Right atrium auricular region (tissue), 2 donors: ENCODE measurements around the gene SMG6. TPM values are rescaled to one million over a fixed set of nuclear protein-coding genes. Genes with fewer than 3 reads are reported as not detected.

ENCODE experiments used
- DNase-seq: peaks from one replicate; pipeline ENCODE4 v3.0.0-alpha.2; 2019; ENCODE audit warnings: low spot score
- H3K27ac ChIP-seq, 2 donors: fragments of 200-600 bp; sonication (generic); 1 replicate in 1 of 2; 2 replicates in 1 of 2; pipeline ENCODE4 v1.5.1; 2016 to 2019
- H3K27me3 ChIP-seq, 2 donors: fragments of 200-600 bp; sonication (generic); one replicate each; pipeline versions ENCODE4 v1.5.1 to v1.6.0; 2017 to 2019
- H3K36me3 ChIP-seq: fragments of 200-600 bp; sonication (generic); one replicate; pipeline ENCODE4 v1.5.1; 2016
- H3K4me1 ChIP-seq, 2 donors: fragments of 200-600 bp; sonication (generic); one replicate each; pipeline versions ENCODE4 v1.5.1 to v1.6.0; 2017 to 2019
- H3K4me3 ChIP-seq, 2 donors: fragments of 200-600 bp; sonication (generic); 1 replicate in 1 of 2; 2 replicates in 1 of 2; pipeline ENCODE4 v1.5.1; 2017 to 2019; ENCODE audit warnings: mild to moderate bottlenecking in 1 of 2, moderate library complexity in 1 of 2
- H3K9me3 ChIP-seq, 2 donors: fragments of 200-600 bp; sonication (generic); one replicate each; pipeline ENCODE4 v1.5.1; 2019
- total RNA-seq, 2 donors: library from RNA; depleted of rRNA; stranded (reverse); fragments of >200 nt; gene quantifications; one replicate each; pipeline ENCODE4 v1.1.0, GENCODE V29; 2016
- TF ChIP-seq, protein P1 (sequence below), 2 donors: fragments of 200-600 bp; sonication (generic); IDR thresholded peaks; one replicate each; pipeline ENCODE4 v1.5.1; 2019; ENCODE audit warnings: antibody characterized with exemption in 2 of 2

Gene SMG6
- total RNA-seq, 2 donors from 2014 or later, result 18.2 to 29.3 TPM

DNA sequence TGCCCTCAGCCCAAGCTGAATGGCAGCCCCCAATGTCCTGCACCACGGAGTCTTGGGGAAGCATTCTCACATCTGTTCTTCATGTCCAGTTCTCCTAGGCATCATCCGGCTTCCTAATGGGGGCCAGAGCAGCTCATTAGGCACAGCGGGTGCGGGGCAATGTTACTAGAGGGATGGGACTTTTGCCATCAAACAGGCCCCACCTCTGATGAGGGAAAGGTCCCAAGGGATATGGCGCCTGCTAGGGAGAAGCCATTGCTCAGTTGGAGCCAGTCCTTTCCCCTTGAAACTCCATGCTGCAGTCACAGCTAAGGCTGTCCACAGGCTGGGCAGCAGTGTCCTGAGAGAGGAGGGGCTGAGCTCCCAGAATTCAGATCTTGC lies 275.4 kb downstream of the SMG6 start:
- H3K36me3 ChIP-seq, result no peaks in the 10 kb centered on the region
- TF ChIP-seq, protein P1, sequence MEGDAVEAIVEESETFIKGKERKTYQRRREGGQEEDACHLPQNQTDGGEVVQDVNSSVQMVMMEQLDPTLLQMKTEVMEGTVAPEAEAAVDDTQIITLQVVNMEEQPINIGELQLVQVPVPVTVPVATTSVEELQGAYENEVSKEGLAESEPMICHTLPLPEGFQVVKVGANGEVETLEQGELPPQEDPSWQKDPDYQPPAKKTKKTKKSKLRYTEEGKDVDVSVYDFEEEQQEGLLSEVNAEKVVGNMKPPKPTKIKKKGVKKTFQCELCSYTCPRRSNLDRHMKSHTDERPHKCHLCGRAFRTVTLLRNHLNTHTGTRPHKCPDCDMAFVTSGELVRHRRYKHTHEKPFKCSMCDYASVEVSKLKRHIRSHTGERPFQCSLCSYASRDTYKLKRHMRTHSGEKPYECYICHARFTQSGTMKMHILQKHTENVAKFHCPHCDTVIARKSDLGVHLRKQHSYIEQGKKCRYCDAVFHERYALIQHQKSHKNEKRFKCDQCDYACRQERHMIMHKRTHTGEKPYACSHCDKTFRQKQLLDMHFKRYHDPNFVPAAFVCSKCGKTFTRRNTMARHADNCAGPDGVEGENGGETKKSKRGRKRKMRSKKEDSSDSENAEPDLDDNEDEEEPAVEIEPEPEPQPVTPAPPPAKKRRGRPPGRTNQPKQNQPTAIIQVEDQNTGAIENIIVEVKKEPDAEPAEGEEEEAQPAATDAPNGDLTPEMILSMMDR (IDR thresholded peaks at IDR 0.05), result no peak
- peak overlapping the region in 1 of 2 donors; percentile 39 for H3K27ac ChIP-seq
- H3K4me3 ChIP-seq, result no peak overlapping the region
- H3K27me3 ChIP-seq, result no peaks in the 10 kb centered on the region
- no peaks in the 10 kb centered on the region for H3K9me3 ChIP-seq
- no peak for DNase-seq
- H3K4me1 ChIP-seq, result peaks cover 0 to 58% of the 10 kb centered on the region in 2 donors

- DNase-seq, result no peak
- no peaks in the 10 kb centered on the region for H3K36me3 ChIP-seq
- H3K9me3 ChIP-seq, result no peaks in the 10 kb centered on the region
- H3K27me3 ChIP-seq, result no peaks in the 10 kb centered on the region
- H3K4me3 ChIP-seq, result no peak overlapping the region
- TF ChIP-seq, protein P1 (IDR thresholded peaks at IDR 0.05), result no peak
- H3K4me1 ChIP-seq, result peaks cover 0 to 60% of the 10 kb centered on the region in 2 donors
- peak overlapping the region in 1 of 2 donors; percentile 39 for H3K27ac ChIP-seq
Measured at GRCh38 chr17:2027528-2028233, 275.9 kb downstream of the SMG6 start.

DNA sequence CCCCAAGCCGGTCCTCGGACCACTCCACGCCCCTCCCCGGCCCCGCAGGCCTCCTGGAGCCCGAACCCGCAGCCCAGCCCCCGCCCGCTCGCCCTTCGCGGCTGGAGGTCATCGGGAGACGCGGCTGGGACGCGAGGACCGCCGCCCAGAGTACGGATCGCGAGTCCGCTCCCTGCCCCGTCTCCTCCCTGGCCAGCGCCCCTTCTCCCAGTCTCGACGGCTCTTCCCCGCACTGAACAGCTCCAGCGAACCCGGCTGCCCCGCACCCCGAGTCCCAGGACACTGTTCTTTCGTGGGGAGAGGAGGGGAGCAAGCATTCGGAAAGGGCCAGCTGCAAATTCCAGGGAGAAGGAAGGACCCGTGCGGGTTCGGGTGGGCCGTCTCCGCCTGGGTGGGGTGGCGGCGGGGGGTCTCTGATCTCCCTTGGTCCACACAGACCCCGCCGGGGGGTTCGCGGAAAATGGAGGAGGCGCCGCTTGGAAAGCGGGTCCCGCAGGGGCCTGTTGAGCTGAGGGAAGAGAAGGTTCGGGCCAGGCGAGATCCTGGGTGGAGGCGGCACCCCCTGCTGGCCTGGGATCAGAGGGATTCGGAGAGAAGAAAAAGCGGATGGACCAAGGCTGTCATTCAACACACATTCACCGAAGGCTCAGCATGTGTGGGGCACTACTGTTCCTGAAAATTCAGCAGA lies 277.8 kb downstream of the SMG6 start:
- Histone ChIP-seq H3K36me3 (no peaks in the 10 kb centered on the region), H3K27me3 (no peaks in the 10 kb centered on the region), H3K9me3 (no peaks in the 10 kb centered on the region), H3K4me1 (peaks cover 0 to 50% of the 10 kb centered on the region in 2 donors), H3K4me3 (peak overlapping the region; percentile 43 to 69), H3K27ac (peak overlapping the region; percentile 69 to 75)
- peak; percentile 78 for DNase-seq
- TF ChIP-seq, protein P1 (IDR thresholded peaks at IDR 0.05), result peak; percentile 47 to 82

- Histone ChIP-seq H3K4me1 (peaks cover 0 to 48% of the 10 kb centered on the region in 2 donors), H3K27me3 (no peaks in the 10 kb centered on the region)
- peak; percentile 65 for DNase-seq
Measured at GRCh38 chr17:2025220-2025621, 278.4 kb downstream of the SMG6 start, which contains the start of gene RTN4RL1. Gene RTN4RL1 (minus strand): TSS chr17:2025334. CDS start chr17:2024865, 469 bp downstream.

DNA sequence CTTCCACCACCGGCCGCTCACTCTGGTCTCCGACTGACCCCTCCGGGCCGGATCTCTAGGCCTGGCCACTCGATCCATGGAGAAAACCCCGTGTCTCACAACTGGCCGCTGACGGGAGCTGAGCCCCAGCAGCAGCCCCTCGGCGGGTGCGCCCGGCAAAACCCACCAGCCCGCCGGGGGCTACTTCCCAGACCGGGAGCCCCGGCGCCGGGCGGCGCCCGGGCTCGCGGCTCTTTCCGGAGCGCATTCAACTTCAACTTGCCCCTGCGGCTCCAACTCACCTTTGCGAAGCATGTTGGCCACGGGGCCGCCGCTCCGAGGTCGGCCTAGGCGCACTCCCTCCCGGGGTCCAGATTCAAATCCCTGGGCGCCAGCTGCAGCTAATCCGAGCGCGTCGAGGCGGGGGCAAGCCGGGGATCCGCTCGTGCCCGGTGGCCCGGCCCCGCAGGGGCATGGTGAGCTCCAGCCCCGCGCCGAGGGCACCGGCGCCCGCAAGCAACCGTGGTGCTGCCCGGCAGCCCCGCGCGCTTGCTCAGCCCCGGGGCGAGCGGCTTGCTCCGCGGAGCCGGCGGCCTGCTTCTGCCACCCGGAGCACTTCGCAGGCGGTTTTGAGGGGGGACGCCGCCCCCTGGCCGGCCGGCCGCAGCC lies 278.9 kb downstream of the SMG6 start:
- Histone ChIP-seq H3K27ac (peak overlapping the region in 1 of 2 donors; percentile 75), H3K27me3 (no peaks in the 10 kb centered on the region)

More at GRCh38 chr17:2025220-2025621, 278.4 kb downstream of the SMG6 start, which contains the start of gene RTN4RL1:
- TF ChIP-seq, protein P1 (IDR thresholded peaks at IDR 0.05), result no peak
- H3K36me3 ChIP-seq, result no peaks in the 10 kb centered on the region
- peak within 1 kb of the TSS; percentile 43 to 69 for H3K4me3 ChIP-seq
- no peaks in the 10 kb centered on the region for H3K9me3 ChIP-seq
- peak within 1 kb of the TSS; percentile 69 to 75 for H3K27ac ChIP-seq

More for the DNA sequence above, 278.9 kb downstream of the SMG6 start:
- TF ChIP-seq, protein P1 (IDR thresholded peaks at IDR 0.05), result no peak
- peaks cover 0 to 47% of the 10 kb centered on the region in 2 donors for H3K4me1 ChIP-seq
- no peaks in the 10 kb centered on the region for H3K36me3 ChIP-seq
- DNase-seq, result no peak
- no peaks in the 10 kb centered on the region for H3K9me3 ChIP-seq
- peak overlapping the region; percentile 43 to 69 for H3K4me3 ChIP-seq
